Activated T-helper 9 cell treated with anti-CD3 and anti-CD28 coated beads, Interleukin-2, amount 50 U/mL, for 16 hours (primary cell): Measurements from ENCODE around the gene OR5T2.
"Not testable (repeated sequence)": the region's sequence is repeated elsewhere in the genome, so short reads cannot be mapped to it uniquely, and the experiment has no call there.

Experiments used
- DNase-seq: peaks from one replicate; pipeline ENCODE4 v3.0.0-alpha.2; 2020; ENCODE audit warnings: low read depth

OR5T2 gene

GRCh38 chr11:56234155-56234554 lies at the start of gene OR5T2:
Gene OR5T2 (minus strand): TSS chr11:56234255. CDS start chr11:56233062, 1,193 bp downstream.
- DNase-seq: no peak

- DNase-seq: no peak
Measured at GRCh38 chr11:56273854-56274253, 39.8 kb upstream of the OR5T2 start, which contains the start of gene OR5T1. Gene OR5T1 (plus strand): TSS chr11:56274154. CDS start chr11:56275639, 1,485 bp downstream.

- DNase-seq: no peak
Measured at GRCh38 chr11:56271092-56271491, 37.0 kb upstream of the OR5T2 start.

- no peak for DNase-seq
Measured at GRCh38 chr11:56251954-56252353, 17.9 kb upstream of the OR5T2 start, which contains the start of gene OR5T3. Gene OR5T3 (plus strand): TSS chr11:56252254. CDS start chr11:56252254, 0 bp downstream.

- DNase-seq: not testable (repeated sequence)
Measured at GRCh38 chr11:56219735-56220134, 14.3 kb downstream of the OR5T2 start.

GRCh38 chr11:56214537-56214936 lies 19.5 kb downstream of the OR5T2 start:
- DNase-seq: no peak

GRCh38 chr11:56207790-56208189 lies 26.3 kb downstream of the OR5T2 start:
- no peak for DNase-seq

GRCh38 chr11:56197367-56197766 lies 36.7 kb downstream of the OR5T2 start:
- DNase-seq: no peak

GRCh38 chr11:56196705-56197104 lies 37.4 kb downstream of the OR5T2 start:
- no peak for DNase-seq

GRCh38 chr11:56188602-56189001 lies 45.5 kb downstream of the OR5T2 start:
- DNase-seq: no peak

- DNase-seq: no peak
Measured at GRCh38 chr11:56183459-56183858, 50.6 kb downstream of the OR5T2 start.
